Activated B cell treated with CpG ODN at 0.5 μM for 24 hours (primary cell): ENCODE data around the gene PPM1A. TPM values are rescaled to one million over a fixed set of nuclear protein-coding genes. Genes with fewer than 3 reads are reported as not detected.

Experiments used
- ATAC-seq: fragments of 200-7000 bp; cut with Tn5 transposase; one replicate; pipeline ENCODE4 v1.10.0; 2021; ENCODE audit warnings: low read depth, mild to moderate bottlenecking, moderate library complexity
- CTCF ChIA-PET: fragments of 350-600 bp; sonication (Branson Sonifier 250); formaldehyde crosslinking; loops from one replicate; lab custom pipeline; 2021; ENCODE audit warnings: antibody characterized with exemption; lab: Charles Lee
- POLR2A ChIA-PET: fragments of 350-600 bp; sonication (Branson Sonifier 250); formaldehyde crosslinking; loops from one replicate; lab custom pipeline; 2021; ENCODE audit warnings: antibody characterized with exemption; lab: Charles Lee
- DNase-seq: peaks from one replicate; pipeline ENCODE4 v3.0.0; 2022
- H3K27ac Mint-ChIP-seq: one replicate; pipeline ENCODE4 v1.8.0; 2020; ENCODE audit warnings: mixed read lengths
- H3K27me3 Mint-ChIP-seq: one replicate; pipeline ENCODE4 v1.8.0; 2021; ENCODE audit warnings: mixed read lengths
- H3K36me3 Mint-ChIP-seq: one replicate; pipeline ENCODE4 v1.8.0; 2021; ENCODE audit warnings: low read depth, mixed read lengths
- H3K4me1 Mint-ChIP-seq: one replicate; pipeline ENCODE4 v1.8.0; 2021; ENCODE audit warnings: mixed read lengths
- H3K4me3 Mint-ChIP-seq: one replicate; pipeline ENCODE4 v1.8.0; 2020; ENCODE audit warnings: mild to moderate bottlenecking, mixed read lengths
- H3K9me3 Mint-ChIP-seq: one replicate; pipeline ENCODE4 v1.8.0; 2020; ENCODE audit warnings: mixed read lengths
- intact Hi-C: fragments of 100-400 bp; cut with micrococcal nuclease; formaldehyde crosslinking; loops from one replicate; pipeline ENCODE4 v1.15.1; 2024
- total RNA-seq: library from RNA; stranded (reverse); gene quantifications from 2 replicates; pipeline ENCODE4 v1.2.3, GENCODE V29; 2022
- TF ChIP-seq, protein P1 (sequence below): fragments of 200-600 bp; IDR thresholded peaks from one replicate; pipeline ENCODE4 v1.8.0; 2022; ENCODE audit warnings: antibody characterized with exemption, mild to moderate bottlenecking

Gene PPM1A
- total RNA-seq, 1 donor from 2014 or later = 47.5 TPM

DNA sequence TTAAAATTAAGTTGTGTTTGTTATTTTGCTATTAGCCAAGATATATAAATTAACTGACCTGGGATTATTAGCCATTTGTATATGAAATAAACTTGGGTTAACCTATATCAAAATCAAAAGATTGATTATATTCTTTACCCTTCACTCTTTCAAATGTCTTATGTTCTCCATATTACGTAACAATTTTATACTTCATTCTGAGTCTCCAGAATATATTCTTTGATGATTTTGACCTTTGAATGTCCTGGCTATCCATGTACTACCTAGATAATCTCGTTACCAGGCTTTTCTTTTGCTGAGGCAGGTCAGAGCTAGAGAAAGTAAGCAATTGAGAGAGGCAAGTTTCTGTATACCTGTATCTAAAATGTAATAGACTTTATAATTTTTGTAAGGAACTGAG lies 3.6 kb downstream of the PPM1A start:
- POLR2A ChIA-PET = no interaction called here
- no peak for DNase-seq
- TF ChIP-seq, protein P1, sequence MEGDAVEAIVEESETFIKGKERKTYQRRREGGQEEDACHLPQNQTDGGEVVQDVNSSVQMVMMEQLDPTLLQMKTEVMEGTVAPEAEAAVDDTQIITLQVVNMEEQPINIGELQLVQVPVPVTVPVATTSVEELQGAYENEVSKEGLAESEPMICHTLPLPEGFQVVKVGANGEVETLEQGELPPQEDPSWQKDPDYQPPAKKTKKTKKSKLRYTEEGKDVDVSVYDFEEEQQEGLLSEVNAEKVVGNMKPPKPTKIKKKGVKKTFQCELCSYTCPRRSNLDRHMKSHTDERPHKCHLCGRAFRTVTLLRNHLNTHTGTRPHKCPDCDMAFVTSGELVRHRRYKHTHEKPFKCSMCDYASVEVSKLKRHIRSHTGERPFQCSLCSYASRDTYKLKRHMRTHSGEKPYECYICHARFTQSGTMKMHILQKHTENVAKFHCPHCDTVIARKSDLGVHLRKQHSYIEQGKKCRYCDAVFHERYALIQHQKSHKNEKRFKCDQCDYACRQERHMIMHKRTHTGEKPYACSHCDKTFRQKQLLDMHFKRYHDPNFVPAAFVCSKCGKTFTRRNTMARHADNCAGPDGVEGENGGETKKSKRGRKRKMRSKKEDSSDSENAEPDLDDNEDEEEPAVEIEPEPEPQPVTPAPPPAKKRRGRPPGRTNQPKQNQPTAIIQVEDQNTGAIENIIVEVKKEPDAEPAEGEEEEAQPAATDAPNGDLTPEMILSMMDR = no peak
- CTCF ChIA-PET = interaction anchor here (5.4 kb wide), 1 partner anchor 13 kb away, joined by 22 read pairs; no protein-coding TSS in a partner anchor
- intact Hi-C loops = loop anchor here (5.0 kb wide), 1 partner anchor 35 kb away; no protein-coding TSS in a partner anchor
- Mint-ChIP-seq H3K36me3 (peaks cover 11% of the 10 kb centered on the region), H3K4me3 (peak overlapping the region; percentile 38), H3K27ac (no peak overlapping the region), H3K27me3 (peaks cover 2% of the 10 kb centered on the region), H3K9me3 (no peaks in the 10 kb centered on the region), H3K4me1 (peaks cover 59% of the 10 kb centered on the region)
- ATAC-seq = no peak

DNA sequence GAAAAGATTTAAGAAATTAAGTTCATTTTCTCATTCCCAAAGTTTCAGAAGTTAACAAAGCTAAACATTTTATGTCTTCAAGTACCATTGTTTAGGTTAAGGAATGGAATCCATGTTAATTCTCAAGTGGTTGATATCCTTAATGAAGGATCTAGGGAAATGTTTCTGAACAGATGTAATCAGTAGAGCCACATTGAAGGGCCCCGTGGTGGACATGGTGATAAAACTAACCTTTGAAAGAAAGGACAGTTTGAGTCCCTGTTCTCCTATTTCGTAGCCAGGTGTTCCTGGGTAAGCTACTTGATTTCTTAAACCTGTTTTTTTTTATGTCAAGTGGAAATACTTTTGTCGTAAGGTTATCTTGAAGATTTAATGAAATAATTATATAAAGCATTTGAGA lies 4.6 kb downstream of the PPM1A start:
- intact Hi-C loops = loop anchor here (5.0 kb wide), 1 partner anchor 34 kb away; no protein-coding TSS in a partner anchor
- TF ChIP-seq, protein P1 = no peak
- Mint-ChIP-seq H3K36me3 (peaks cover 6% of the 10 kb centered on the region), H3K27ac (no peak overlapping the region), H3K9me3 (no peaks in the 10 kb centered on the region), H3K27me3 (no peaks in the 10 kb centered on the region), H3K4me1 (peaks cover 50% of the 10 kb centered on the region), H3K4me3 (no peak overlapping the region)
- DNase-seq (no peak), ATAC-seq (no peak)
- CTCF ChIA-PET = interaction anchor here (1.4 to 5.4 kb wide), 2 partner anchors 12 to 14 kb away, joined by 3 to 22 read pairs; no protein-coding TSS in a partner anchor
- POLR2A ChIA-PET = interaction anchor here (0.5 kb wide), 1 partner anchor 98 kb away, joined by 5 read pairs; no protein-coding TSS in a partner anchor

DNA sequence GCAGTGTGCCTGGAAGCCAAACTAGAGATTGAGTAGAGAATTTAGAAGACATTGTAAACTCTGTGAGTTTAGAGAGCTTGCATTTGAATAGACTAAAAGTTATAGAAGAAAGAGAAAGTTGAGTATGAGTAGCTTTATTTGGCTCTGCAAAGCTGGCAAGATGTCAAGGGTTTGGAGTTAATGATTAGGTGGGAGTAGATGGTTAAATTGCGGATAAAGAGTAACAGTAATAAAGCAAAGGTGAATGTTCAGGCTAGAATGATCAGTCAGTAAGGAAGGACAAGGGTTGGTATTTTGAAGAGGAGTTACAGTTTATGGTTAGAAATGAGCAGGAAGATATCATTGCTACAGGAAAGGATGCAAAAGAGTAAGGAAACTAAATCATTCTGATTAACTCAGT lies 5.2 kb downstream of the PPM1A start:
- TF ChIP-seq, protein P1 = no peak
- POLR2A ChIA-PET = no interaction called here
- ATAC-seq (no peak), DNase-seq (no peak)
- Mint-ChIP-seq H3K27me3 (no peaks in the 10 kb centered on the region), H3K4me1 (peaks cover 50% of the 10 kb centered on the region), H3K27ac (no peak overlapping the region), H3K9me3 (no peaks in the 10 kb centered on the region), H3K36me3 (peaks cover 8% of the 10 kb centered on the region), H3K4me3 (no peak overlapping the region)
- CTCF ChIA-PET = interaction anchor here (1.4 to 5.4 kb wide), 3 partner anchors 11 to 78 kb away, joined by 3 to 22 read pairs (median 8); no protein-coding TSS in a partner anchor
- intact Hi-C loops = loop anchor here (5.0 kb wide), 1 partner anchor 33 kb away; no protein-coding TSS in a partner anchor

DNA sequence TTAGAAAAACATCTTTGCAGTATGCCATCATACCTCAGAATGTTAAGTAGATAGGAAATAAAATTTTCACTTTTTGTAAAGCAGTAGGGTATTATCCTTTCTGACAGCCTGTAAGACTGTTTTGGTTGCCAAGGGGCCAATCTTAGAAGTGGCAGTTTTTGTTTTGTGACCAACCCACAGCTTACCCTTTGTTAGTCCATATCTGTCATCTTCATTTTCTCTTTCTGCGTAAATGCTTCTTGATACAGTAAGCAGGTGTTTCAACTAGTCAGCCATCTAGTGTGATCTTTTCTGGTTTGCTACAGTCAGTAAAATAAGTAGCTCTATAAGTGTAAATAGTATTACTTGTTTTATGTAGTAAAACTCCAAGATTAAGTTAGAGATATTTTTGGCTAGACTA lies 8.8 kb downstream of the PPM1A start:
- no peak overlapping the region for H3K27ac Mint-ChIP-seq
- TF ChIP-seq, protein P1 = no peak

DNA sequence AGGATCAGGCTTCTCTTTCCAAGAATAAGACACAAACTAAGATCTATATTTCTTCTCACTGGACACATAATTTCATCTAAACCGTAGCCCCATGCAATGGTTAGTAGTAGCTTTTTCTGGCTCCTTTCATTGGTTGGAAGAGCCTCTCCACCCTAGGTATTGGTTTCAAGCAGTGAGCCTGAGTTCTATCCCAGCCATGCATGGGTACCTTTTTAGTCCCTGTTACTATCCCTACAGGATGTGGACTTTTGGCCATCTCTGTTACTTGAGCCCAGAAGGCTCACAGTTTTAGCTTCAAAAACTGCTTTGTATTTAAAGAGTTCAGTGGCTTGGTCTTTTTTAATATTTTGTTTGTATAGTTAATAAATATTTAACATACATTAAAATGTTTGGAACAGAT lies 16.1 kb downstream of the PPM1A start:
- Mint-ChIP-seq H3K9me3 (peaks cover 10% of the 10 kb centered on the region), H3K4me3 (no peak overlapping the region), H3K36me3 (peaks cover 8% of the 10 kb centered on the region), H3K27me3 (no peaks in the 10 kb centered on the region), H3K27ac (no peak overlapping the region), H3K4me1 (peaks cover 24% of the 10 kb centered on the region)
- ChIA-PET POLR2A (no interaction called here), CTCF (interaction anchor here (0.8 to 3.0 kb wide), 3 partner anchors 11 to 69 kb away, joined by 3 to 22 read pairs (median 3); no protein-coding TSS in a partner anchor)
- TF ChIP-seq, protein P1 = no peak
- no peak for DNase-seq
- ATAC-seq = no peak
- intact Hi-C loops = loop anchor here (5.0 to 10.0 kb wide), 2 partner anchors 292 to 760 kb away; no protein-coding TSS in a partner anchor

More for the DNA sequence above, 8.8 kb downstream of the PPM1A start:
- DNase-seq = no peak
- intact Hi-C loops = no loop called here
- Mint-ChIP-seq H3K4me3 (no peak overlapping the region), H3K4me1 (peaks cover 36% of the 10 kb centered on the region), H3K36me3 (peaks cover 4% of the 10 kb centered on the region), H3K9me3 (no peaks in the 10 kb centered on the region), H3K27me3 (no peaks in the 10 kb centered on the region)
- ChIA-PET CTCF (interaction anchor here (1.7 kb wide), 1 partner anchor 74 kb away, joined by 4 read pairs; no protein-coding TSS in a partner anchor), POLR2A (interaction anchor here (1.5 kb wide), 1 partner anchor 9 kb away, joined by 8 read pairs; the partner anchor contains the start of gene PPM1A)
- ATAC-seq = no peak
